ENCODE results near the gene LMF1. TPM values are rescaled to one million over a fixed set of nuclear protein-coding genes. Genes with fewer than 3 reads are reported as not detected.

LMF1 gene
- total and polyA plus RNA-seq, 2 of the 13 experiments (the other 11 are each of a cell fraction or from before 2014, with no cell fraction given): 6.8 to 8.5 TPM

DNA sequence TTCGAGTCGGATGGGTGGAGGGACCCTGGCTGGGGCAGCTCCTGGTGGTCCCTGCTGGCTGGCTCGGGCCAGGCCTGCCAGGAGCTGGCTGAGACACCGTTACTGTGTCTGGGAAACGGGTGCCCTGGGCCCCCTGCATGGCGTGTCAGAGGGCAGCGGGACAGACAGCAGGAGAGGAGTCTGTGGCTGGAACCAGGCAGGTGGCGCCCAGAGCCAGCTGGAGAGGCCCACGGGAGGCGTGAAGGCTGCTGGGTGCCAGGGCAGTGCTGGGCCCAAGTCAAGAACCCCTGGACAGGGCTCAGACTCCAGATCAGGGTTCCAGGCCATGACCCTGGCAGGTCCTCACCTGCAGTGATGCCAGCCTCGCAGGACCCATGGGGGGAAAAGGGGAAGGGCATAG, 27.4 kb upstream of the LMF1 start:
- peaks cover 34 to 86% of the 10 kb centered on the region in 2 experiments for H3K27me3 ChIP-seq (ENCODE audit: control insufficient read depth in 1 of 2, insufficient read depth in 2 of 2, low read length in 2 of 2)
- no peak overlapping the region for H3K9ac ChIP-seq (ENCODE audit: insufficient read depth, low read depth, low read length)
- ChIA-PET CTCF (ENCODE audit: low intra/inter-chr PET ratio, low total read pairs) (no interaction called here), POLR2A (no interaction called here)
- in situ Hi-C loops (cut with HindIII; ENCODE audit: extremely low pct_ligation_motif_present, low pct_unique_long_range_greater_than_20kb): no loop called here
- H3K4me1 ChIP-seq (ENCODE audit: insufficient read depth, low read length): no peaks in the 10 kb centered on the region
- no peak overlapping the region for H2AFZ ChIP-seq (ENCODE audit: low read length)
- ATAC-seq: no peak
- no peak overlapping the region for H3K4me2 ChIP-seq (ENCODE audit: low read depth, low read length)
- intact Hi-C loops (cut with micrococcal nuclease; ENCODE audit: unreplicated experiment): no loop called here
- H3K4me3 ChIP-seq (replicated peaks in 1 of 3; ENCODE audit: insufficient read depth in 1 of 3, low read depth in 2 of 3, low read length in 3 of 3): no peak overlapping the region
- no peaks in the 10 kb centered on the region for H3K9me3 ChIP-seq (ENCODE audit: low read length)
- DNase-seq (ENCODE audit: low spot score): no peak
- no peaks in the 10 kb centered on the region for H3K79me2 ChIP-seq (ENCODE audit: insufficient read depth, low read length)
- 25% methylated on average over 4 of the region's 11 CpGs for WGBS (ENCODE audit: low lambda C conversion rate)
- no TSS peak for BruUV-seq (replicated peaks)
- no peaks in the 10 kb centered on the region for H3K36me3 ChIP-seq (replicated peaks in 1 of 2; ENCODE audit: control insufficient read depth in 1 of 2, insufficient read depth in 2 of 2, low read length in 2 of 2)
- H3K27ac ChIP-seq (ENCODE audit: extremely low read length, insufficient read depth, low read length): no peak overlapping the region
- peaks cover 4% of the 10 kb centered on the region; the same call in 1 of the 2 replicates for H4K20me1 ChIP-seq (ENCODE audit: insufficient read depth, low read length)
- no peak for FAIRE-seq
- TF ChIP-seq HNF4G (IDR thresholded peaks at IDR 0.05; ENCODE audit: borderline replicate concordance, low read depth, low read length): no peak
- TF ChIP-seq HNF4G (CRISPR knock-in tag; IDR thresholded peaks at IDR 0.05; ENCODE audit: borderline replicate concordance, low read depth): no peak
- TF ChIP-seq CREM (IDR thresholded peaks at IDR 0.05): no peak
- TF ChIP-seq CREM (CRISPR knock-in tag; IDR thresholded peaks at IDR 0.05): no peak
- no peak for TF ChIP-seq ZNF724P (CRISPR knock-in tag; IDR thresholded peaks at IDR 0.05; ENCODE audit: borderline replicate concordance)
- TF ChIP-seq ZNF749 (CRISPR knock-in tag; IDR thresholded peaks at IDR 0.05; ENCODE audit: borderline replicate concordance): no peak
- no peak for TF ChIP-seq TBX2 (CRISPR knock-in tag; IDR thresholded peaks at IDR 0.05; ENCODE audit: borderline replicate concordance)
- TF ChIP-seq ZNF333 (CRISPR knock-in tag; IDR thresholded peaks at IDR 0.05; ENCODE audit: borderline replicate concordance): no peak
- no peak for TF ChIP-seq ESRRA (CRISPR knock-in tag; IDR thresholded peaks at IDR 0.05; ENCODE audit: low read depth)
- TF ChIP-seq, protein P1, sequence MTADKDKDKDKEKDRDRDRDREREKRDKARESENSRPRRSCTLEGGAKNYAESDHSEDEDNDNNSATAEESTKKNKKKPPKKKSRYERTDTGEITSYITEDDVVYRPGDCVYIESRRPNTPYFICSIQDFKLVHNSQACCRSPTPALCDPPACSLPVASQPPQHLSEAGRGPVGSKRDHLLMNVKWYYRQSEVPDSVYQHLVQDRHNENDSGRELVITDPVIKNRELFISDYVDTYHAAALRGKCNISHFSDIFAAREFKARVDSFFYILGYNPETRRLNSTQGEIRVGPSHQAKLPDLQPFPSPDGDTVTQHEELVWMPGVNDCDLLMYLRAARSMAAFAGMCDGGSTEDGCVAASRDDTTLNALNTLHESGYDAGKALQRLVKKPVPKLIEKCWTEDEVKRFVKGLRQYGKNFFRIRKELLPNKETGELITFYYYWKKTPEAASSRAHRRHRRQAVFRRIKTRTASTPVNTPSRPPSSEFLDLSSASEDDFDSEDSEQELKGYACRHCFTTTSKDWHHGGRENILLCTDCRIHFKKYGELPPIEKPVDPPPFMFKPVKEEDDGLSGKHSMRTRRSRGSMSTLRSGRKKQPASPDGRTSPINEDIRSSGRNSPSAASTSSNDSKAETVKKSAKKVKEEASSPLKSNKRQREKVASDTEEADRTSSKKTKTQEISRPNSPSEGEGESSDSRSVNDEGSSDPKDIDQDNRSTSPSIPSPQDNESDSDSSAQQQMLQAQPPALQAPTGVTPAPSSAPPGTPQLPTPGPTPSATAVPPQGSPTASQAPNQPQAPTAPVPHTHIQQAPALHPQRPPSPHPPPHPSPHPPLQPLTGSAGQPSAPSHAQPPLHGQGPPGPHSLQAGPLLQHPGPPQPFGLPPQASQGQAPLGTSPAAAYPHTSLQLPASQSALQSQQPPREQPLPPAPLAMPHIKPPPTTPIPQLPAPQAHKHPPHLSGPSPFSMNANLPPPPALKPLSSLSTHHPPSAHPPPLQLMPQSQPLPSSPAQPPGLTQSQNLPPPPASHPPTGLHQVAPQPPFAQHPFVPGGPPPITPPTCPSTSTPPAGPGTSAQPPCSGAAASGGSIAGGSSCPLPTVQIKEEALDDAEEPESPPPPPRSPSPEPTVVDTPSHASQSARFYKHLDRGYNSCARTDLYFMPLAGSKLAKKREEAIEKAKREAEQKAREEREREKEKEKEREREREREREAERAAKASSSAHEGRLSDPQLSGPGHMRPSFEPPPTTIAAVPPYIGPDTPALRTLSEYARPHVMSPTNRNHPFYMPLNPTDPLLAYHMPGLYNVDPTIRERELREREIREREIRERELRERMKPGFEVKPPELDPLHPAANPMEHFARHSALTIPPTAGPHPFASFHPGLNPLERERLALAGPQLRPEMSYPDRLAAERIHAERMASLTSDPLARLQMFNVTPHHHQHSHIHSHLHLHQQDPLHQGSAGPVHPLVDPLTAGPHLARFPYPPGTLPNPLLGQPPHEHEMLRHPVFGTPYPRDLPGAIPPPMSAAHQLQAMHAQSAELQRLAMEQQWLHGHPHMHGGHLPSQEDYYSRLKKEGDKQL (CRISPR knock-in tag; IDR thresholded peaks at IDR 0.05; ENCODE audit: low read depth): no peak
- no peak for TF ChIP-seq ZNF703 (CRISPR knock-in tag; IDR thresholded peaks at IDR 0.05; ENCODE audit: borderline replicate concordance)
- no peak for TF ChIP-seq ZNF251 (CRISPR knock-in tag; IDR thresholded peaks at IDR 0.05)
- no peak for TF ChIP-seq ZNF567 (CRISPR knock-in tag; IDR thresholded peaks at IDR 0.05; ENCODE audit: borderline replicate concordance)
- TF ChIP-seq, protein P2, sequence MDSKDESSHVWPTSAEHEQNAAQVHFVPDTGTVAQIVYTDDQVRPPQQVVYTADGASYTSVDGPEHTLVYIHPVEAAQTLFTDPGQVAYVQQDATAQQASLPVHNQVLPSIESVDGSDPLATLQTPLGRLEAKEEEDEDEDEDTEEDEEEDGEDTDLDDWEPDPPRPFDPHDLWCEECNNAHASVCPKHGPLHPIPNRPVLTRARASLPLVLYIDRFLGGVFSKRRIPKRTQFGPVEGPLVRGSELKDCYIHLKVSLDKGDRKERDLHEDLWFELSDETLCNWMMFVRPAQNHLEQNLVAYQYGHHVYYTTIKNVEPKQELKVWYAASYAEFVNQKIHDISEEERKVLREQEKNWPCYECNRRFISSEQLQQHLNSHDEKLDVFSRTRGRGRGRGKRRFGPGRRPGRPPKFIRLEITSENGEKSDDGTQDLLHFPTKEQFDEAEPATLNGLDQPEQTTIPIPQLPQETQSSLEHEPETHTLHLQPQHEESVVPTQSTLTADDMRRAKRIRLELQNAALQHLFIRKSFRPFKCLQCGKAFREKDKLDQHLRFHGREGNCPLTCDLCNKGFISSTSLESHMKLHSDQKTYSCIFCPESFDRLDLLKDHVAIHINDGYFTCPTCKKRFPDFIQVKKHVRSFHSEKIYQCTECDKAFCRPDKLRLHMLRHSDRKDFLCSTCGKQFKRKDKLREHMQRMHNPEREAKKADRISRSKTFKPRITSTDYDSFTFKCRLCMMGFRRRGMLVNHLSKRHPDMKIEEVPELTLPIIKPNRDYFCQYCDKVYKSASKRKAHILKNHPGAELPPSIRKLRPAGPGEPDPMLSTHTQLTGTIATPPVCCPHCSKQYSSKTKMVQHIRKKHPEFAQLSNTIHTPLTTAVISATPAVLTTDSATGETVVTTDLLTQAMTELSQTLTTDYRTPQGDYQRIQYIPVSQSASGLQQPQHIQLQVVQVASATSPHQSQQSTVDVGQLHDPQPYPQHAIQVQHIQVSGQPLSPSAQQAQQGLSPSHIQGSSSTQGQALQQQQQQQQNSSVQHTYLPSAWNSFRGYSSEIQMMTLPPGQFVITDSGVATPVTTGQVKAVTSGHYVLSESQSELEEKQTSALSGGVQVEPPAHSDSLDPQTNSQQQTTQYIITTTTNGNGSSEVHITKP (CRISPR knock-in tag; IDR thresholded peaks at IDR 0.05; ENCODE audit: low read depth): no peak
- TF ChIP-seq KDM3A (CRISPR knock-in tag; IDR thresholded peaks at IDR 0.05; ENCODE audit: low read depth): no peak
- no peak for TF ChIP-seq RFX3 (CRISPR knock-in tag; IDR thresholded peaks at IDR 0.05)

All from HepG2 (cell line).